NCI-H2081 (cell line): ENCODE measurements around the gene TMEM231.
"Not testable (repeated sequence)": the region's sequence is repeated elsewhere in the genome, so short reads cannot be mapped to it uniquely, and the experiment has no call there.

Experiments
- DNase-seq, 2 experiments: peaks; one replicate each; lab custom pipeline; 2025; lab: John Stamatoyannopoulos, UW

Gene TMEM231

DNA sequence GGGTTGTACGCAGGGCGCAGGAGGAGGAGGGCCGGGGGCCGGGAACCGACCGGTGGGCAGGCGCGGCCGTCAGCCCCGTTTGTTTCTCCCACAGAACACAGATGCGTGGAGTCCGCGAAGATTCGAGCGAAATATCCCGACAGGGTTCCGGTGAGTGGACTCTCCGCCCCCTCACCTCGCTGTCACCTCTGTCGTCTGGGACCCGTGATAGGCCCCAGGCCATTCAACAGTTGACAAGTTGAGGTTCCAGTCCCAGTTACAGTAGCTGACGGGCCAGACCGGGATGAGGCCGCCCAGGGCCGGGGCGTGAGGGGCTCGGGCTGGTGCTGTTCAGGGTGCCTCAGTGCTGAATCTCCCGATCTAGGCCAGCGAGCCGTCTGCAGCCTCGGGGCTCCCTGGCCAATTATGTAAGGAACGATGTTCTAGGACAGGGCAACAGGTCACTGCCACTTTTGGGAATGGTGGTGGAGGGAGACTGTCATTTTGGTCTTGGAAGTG, 10.8 kb upstream of the TMEM231 start:
- DNase-seq: no peak

DNA sequence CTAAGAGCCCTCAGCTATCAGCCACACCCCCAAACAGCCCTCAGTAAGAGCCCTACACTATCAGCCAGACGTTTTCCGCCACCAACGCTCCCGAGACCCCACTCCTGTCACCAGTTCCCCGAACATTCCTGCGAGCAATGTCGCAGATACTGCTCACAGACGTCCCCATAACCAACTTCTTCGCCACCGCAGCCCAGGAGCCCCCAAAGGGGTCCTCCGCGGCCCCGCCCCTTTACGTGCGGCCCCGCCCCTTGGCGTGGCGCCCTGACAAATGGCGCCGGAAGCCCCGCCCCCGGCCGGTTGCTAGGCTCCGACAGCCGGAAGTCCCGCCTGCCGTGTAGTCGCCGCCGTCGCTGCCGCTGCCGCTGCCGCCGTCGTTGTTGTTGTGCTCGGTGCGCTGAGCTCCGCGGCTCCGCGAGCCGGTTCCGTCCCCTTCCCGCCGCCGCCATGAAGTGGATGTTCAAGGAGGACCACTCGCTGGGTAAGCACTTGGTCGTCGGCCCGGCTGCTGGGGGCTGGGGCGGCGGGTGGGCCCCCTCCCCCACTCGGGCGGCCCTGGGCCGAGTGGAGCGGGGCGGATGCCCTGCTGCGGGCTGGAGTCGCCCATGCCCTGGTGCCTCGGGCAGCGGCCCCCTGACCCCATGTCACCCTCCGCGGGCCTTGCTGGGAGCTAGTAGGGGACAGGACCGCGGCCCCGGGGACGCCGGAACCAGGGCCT, 10.1 kb upstream of the TMEM231 start, which contains the start of gene GABARAPL2:
TSS of gene GABARAPL2 (plus strand) at position 340 of the 718 bp plus-strand sequence. CDS start at position 448, 108 bp downstream.
- peak; percentile 56 to 69 for DNase-seq

DNA sequence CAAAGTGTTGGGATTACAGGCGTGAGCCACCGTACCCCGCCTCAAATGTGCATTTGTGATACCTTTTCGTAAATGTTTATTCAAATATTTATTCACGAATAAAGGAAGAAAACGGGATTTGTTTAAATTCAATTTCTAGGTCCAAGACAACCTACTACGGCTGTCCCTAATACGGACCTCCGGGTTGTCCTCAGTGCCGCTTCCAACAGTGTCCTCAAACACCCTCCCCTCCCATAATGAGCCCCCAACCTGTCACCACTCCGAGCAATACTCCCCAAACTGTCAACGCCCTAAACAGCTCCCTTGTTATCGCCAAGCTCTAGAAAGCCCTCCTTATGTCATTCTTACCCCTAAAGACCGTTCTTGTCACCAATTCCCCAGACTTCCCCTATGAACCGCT, 9.6 kb upstream of the TMEM231 start:
- no peak for DNase-seq

DNA sequence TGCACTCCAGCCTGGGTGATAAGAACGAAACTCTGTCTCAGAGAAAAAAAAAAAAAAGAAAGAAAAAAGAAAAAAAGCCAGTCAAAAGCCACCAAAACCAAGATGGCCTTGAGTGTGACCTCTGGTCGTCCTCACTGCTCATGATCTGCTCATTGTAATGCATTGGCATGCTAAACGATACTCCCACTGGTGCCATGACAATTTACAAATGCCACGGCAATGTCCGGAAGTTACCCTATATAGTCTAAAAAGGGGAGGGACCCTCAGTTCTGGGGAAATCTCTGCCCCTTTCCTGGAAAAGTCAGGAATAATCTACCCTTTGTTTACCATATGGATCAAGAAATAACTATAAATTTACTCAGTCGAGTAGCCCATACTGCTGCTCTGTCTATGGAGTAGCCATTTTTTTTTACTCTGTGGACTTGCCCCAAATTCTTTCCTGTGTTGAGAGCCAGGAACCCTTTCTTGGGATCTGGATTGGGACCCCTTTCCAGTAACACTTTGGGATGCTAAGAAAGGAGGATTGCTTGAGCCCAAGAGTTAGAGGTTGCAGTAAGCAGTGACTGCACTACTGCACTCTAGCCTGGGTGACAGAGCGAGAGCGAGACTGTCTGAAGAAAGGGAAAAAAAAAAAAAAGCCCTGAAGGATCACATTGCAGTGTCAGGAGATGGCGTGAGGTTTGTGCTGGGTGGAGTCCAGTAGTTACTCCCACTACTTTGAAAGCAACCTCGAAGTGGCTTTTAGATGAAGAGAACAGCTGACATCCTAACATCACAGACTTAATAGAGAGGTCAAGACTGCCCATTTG, 3.7 kb upstream of the TMEM231 start:
- no peak for DNase-seq

DNA sequence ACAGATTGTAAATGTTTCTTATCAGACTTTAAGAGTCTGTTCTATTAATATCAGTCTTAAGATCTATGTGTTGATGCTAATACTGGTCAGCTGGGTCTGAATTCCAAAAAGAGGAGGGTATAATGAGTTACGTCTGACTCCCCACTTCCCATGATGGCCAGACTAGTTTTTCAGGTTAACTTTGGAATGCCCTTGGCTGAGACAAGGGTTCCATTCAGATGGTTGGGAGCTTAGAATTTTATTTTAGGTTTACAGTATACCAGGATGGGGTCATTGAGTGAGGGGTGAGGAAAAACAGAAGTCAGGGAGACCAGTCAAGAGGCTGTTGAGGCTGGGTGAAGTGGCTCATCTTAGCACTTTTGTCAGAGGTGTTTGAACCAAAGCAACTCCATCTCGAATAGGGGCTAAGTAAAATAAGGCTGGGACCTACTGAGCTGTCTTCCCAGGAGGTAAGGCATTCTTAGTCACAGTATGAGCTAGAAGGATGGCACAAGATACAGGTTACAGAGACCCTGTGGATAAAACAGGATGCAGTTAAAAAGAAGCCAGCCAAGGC, 2.9 kb upstream of the TMEM231 start:
- no peak for DNase-seq

DNA sequence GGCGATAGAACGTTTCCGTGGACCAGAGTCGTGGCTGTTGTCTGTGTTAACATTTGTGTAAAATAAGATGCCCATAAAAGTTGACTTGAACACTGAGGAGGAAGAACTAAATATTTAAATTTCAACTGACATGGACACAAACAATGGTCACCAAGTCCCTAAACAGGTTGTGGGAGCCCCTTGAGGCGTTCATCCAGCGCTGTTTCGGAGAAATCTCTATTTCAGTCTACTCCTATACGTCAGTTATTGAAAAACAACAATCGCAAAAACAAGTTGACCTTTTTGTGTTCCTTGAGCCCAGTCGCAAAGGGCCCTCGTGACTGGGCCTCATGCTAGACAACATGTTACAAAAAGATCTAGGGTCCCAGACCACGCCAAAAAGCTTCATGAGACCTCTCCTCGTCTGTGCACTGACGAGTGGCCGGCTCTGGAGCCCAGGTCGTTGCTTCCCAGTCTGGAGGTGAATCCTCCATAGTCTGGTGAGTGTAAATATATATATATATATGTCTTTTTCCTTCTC, 439 bp upstream of the TMEM231 start:
- no peak for DNase-seq

DNA sequence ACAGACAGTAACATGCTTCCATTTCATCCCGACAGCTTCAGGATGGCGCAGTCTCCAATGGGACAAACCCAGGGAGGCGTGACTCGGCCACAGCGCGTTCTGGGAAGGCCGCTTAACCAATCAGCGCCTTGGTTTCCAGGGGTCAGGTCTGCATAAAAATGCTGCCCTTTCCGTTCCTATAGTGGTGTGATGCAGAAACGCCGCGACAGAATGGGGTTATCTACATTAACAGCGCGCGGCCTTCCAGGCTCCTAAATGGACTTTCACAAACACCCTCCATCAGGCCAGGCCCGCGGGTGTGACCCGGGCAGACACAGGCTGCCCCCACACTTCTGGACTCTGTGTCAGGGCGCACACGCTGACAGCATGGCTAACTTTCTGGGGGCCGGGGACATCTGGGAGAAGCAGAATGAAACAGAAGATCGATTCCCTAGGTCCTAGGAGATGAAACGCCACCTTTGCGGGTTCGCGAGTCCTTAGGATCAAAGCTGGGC, 792 bp downstream of the TMEM231 start:
- peak; percentile 53 to 67 for DNase-seq

DNA sequence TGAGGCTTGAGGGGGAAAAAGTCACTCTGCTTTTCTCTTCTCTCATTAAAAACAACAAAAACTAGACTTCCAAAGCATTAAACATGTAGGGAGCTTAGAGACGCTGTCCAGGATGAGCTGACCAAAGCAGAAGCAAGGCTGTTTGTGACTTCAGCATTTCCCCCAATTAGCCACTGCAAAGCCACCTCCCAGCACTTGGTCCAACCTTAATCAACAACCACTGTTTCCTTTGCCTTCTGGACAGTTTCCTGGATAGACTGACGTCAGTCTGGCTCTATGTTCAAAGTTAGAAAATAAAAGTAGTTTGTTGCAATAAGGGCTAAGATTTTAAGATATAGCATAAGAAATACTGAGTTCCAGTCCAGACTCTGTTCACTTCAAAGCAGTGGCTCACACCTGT, 3.1 kb downstream of the TMEM231 start:
- DNase-seq: no peak

DNA sequence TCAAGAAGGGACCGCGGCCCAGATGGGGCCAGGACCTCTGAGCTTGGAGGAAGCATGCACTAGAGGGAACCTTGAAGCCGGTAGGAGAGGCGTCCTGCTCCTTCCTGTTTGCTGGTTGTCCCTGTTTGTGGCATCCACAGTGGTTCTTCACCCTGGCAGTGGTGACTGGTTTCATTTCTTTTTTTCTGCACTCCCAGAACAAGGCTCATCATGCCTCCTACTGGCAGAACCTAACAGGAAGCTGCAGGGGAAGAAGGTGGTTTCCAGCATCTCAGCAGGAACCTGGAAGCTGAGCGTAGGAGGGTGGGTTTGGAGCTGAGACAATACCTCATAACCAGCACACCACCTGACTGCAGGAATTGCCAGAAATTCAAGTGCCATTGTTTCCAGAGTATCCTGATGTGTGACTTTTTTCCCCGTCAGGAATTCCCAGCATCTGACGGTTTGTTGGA, 5.8 kb downstream of the TMEM231 start:
- peak in 1 of 2 experiments; percentile 20 for DNase-seq

DNA sequence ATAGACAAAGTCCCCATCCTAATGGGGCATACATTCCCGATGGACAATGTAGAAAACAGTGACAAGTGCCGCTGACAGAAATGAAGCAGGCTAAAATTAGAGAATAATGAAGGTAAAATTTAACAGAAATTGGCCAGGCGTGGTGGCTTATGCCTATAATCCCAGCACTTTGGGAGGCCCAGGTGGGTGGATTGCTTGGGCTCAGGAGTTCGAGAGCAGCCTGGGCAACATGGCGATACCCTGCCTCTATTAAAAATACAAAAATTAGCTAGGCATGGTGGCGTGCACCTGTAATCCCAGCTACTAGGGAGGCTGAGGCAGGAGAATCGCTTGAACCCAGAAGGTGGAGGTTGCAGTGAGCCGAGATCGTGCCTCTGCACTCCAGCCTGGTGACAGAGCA, 7.6 kb downstream of the TMEM231 start:
- not testable (repeated sequence) for DNase-seq

DNA sequence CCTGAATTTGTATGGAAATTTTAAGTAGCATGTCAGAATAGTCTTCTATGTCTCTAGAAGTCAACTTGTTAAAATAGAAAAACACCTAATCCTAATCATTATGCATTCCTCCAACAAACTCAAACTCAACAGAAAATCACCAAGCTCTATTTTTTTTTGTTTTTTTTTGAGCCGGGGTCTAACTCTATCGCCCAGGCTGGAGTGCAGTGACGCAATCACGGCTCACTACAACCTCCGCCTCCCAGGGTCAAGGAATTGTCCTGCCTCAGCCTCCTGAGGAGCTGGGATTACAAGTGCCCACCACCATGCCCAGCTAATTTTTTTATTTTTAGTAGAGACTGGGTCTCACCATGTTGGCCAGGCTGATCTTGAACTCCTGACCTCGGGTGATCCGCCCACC, 9.8 kb downstream of the TMEM231 start:
- DNase-seq: no peak

DNA sequence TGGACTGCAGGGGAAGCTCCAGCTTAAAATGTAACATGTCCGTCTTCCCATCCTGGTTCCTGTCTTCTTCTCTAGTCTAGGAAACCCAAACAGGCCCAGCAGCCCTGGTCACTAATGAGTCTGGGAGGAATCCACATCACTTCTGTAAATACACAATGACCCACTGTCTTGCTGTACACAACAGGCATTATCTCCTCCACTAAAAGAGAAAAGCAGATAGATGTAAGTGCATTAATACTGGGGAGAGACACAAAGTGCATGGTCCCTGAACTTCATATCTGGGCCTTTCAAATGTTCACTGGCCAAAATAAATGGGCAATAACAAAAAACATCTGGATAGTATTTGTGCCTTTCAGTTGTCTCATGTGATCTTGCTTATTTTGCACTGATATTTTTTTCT, 10.2 kb downstream of the TMEM231 start:
- DNase-seq: not testable (repeated sequence)

DNA sequence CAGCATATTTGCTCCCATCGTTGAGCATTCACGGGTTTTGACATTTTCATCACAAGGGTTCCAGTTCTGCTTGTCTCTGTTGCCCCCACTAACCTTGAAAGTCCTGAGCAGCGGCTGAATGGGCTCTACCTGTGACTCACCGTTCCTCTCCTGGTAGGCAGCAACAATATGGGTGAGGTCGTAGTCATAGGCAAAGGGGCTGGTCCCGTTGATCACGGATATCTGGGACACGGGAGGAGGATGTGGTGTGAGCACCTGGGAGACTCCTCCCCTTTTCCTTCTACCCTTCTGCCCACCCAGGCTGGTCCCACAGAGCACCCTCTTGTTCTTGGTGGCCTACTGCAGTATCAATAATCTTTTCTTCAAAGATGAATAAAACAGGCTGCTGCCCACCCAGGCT, 13.6 kb downstream of the TMEM231 start:
- DNase-seq: not testable (repeated sequence)

DNA sequence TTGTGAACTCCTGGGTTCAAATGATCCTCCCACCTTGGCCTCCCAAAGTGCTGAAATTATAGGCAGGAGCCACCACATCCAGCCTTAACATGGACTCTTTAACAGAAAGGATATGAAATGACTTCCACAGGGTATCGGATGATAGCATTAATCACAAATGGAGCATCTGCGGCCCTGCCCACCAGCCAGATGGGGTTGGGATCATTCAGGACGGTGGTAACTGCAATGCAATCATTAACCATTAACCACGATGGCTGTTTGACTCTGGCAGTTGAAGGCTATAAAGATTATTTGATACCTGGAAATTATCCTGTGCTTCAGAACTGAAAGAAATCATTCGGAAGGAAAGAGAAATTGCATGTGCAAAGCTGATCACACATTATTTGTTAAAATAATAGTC, 14.8 kb downstream of the TMEM231 start:
- no peak for DNase-seq

DNA sequence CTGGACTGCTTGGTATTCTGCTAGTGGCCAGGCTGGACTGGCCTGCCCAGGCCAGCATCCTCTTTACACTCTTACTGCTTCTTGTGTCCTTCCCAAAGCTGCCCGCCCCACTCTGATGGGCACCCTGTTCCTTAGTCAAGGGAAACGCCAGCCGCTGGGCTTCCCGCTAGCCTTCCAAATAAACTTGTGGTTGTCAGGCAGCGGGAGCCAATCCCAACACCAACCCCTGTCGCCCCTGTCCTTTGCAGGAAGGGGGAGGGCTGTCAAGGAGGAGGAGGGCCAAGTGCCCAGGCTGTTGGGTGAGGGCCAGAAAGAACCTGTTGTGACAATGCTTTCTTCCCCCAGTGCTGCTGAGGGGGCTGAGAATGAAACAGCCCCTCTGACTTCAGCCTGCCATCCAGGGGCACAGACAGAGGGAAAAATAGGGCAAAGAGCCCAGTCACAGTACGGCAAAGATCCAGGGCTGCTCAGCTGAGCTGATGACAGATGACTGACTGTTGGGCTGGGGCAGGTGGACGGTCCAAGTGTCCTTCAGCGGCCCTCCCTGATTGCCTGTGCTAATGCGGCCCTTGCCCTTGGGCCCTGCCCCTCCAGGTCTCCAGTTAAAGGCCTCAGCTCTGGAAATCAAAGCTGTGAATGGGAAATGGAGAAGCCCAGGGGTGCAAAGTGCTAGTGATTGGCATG, 17.0 kb downstream of the TMEM231 start:
- not testable (repeated sequence) for DNase-seq

DNA sequence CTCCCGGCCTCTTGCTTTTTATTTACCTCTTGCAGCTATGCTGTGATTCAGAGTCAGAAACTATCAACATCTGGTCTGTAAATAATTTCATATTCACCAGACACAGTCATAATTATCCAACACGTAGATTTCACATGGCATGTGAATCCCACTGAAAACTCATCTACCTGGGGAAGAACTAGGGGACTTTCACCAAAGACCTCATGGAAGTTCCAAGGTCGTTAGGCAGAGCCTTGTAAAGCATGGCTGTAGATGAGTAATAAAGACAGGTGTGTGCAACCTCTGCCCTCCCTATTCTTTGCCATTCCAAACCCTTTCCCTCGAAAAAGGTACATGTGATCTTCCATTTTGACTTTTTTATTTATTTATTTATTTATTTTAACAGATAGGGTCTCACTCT, 18.3 kb downstream of the TMEM231 start:
- no peak for DNase-seq

DNA sequence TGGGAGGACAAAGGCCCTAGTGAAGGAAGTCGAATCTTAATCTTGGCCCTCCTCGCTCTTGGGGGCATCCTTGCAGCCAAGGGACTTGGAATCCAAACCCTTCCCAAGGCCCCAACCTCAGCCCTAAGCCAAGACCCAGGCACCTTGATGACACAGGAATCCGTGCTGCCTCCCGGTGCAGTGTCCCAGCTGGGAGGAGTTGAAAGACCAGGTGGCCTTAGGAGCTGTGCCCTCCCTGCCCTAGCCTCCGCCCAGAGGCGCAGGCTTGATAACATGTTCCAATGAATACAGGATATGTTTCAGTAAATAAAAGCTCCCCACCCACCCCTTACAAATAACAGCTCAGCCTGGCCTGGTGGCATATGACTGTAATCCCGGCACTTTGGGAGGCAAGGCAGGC, 20.2 kb downstream of the TMEM231 start, which contains the start of gene CHST5:
TSS of gene CHST5 (minus strand) at position 208 of the 400 bp plus-strand sequence. CDS start 5,724 bp downstream, outside the sequence.
- no peak for DNase-seq

DNA sequence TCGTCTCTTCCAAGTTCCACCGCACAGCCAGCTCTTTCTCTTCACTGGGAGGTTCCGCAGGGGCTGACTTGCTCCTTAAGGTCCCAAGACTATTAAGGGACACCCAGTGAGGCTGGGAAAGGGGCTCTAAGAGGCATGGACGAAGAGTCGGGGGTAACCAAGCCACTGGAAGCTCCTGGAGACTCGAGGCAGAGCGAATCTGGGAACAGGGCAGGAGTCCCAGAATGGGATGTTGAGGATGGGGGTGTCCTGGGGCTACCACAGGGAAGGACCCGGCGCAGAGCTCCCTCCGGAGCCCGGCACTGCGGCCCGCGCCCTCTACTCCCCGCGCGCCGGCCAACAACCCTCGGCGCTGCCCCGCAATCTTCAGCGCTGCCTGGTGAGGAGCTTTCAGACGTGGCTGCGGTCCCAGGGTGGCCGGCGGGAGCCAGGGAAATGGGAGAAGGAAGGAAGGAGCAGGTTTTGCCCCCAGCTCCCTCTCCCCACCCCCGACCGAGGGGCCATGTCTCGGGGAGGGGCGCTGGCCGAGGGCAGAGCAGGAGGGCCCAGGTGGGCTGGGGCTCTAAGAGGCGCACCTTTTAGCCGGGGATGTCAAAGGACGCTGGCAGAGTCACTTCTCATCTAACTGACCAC, 20.7 kb downstream of the TMEM231 start:
- no peak for DNase-seq

DNA sequence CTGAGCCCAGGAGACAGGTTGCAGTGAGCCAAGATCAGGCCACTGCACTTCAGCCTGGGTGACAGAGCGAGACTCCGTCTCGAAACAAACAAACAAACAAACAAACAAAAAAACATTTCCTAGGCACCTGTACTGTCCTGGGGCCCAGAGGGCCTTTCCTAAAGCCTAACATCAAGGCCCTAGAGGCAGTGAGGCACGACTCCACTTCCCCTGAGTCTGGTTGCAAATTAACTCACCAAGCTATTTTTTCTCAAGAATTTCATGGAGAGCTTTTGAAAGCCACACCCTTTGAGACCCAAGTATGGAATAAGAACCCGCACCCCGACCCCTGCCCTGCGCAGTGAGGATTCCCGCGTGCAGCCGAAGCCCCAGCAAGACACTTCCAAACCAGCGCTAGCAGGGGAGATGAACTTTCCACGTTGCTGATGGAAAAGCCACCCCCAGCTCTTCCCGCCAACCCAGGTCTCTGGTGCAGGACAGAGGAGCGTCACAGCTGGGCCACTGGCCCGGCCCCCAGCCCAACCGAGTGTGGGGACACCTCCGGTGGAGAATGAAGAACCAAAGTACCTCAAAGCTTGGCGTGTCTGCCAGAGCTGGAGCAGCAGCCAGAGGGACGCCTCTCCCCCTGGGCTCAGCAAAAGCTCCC, 21.4 kb downstream of the TMEM231 start:
- DNase-seq: no peak

DNA sequence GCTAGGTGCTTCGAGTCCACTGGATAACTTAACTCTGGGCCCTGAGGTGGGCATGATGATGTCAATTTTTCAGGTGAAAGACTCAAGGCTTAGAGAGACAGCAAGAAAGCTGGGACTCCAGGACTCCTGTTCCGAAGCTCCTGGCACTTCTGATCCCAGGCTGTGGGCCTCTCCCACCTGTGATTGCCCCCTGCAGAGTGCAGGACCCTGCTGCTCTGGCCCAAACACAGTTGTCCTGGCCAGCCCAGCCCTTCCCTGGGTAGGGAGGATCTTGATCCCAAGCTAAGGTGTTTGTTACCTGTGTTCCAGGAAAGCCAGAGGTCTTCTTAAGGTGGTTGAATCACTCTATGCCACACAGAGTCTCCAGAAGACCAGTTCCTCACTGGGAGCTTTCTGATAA, 23.3 kb downstream of the TMEM231 start:
- no peak for DNase-seq
